Transverse colon (tissue), 4 donors: ENCODE results near the gene TBCD. TPM values are rescaled to one million over a fixed set of nuclear protein-coding genes. Genes with fewer than 3 reads are reported as not detected.
"Not testable (repeated sequence)": the region's sequence is repeated elsewhere in the genome, so short reads cannot be mapped to it uniquely, and the experiment has no call there.

Experiments used
- DNase-seq: peaks from one replicate; pipeline ENCODE4 v3.0.0-alpha.2; 2019
- H3K27ac ChIP-seq, 4 donors: fragments of 200-600 bp; sonication (generic); 2 replicates each; pipeline ENCODE4 v1.5.1; 2016 to 2018; ENCODE audit warnings: inconsistent platforms in 4 of 4
- H3K27me3 ChIP-seq: fragments of 200-600 bp; sonication (generic); 2 replicates; pipeline ENCODE4 v1.5.1; 2017; ENCODE audit warnings: inconsistent platforms
- H3K36me3 ChIP-seq, 4 donors: fragments of 200-600 bp; sonication (generic); 2 replicates each; pipeline ENCODE4 v1.5.1; 2017 to 2019; ENCODE audit warnings: inconsistent platforms in 4 of 4
- H3K4me1 ChIP-seq, 4 donors: fragments of 200-600 bp; sonication (generic); 2 replicates each; pipeline ENCODE4 v1.5.1; 2017 to 2020; ENCODE audit warnings: inconsistent platforms in 4 of 4
- H3K4me3 ChIP-seq, 4 donors: fragments of 200-600 bp; sonication (generic); 1 replicate in 1 of 4; 2 replicates in 3 of 4; pipeline versions ENCODE4 v1.5.1 to v1.6.1; 2017 to 2019; ENCODE audit warnings: inconsistent platforms in 4 of 4
- H3K9me3 ChIP-seq, 2 donors: fragments of 200-600 bp; sonication (generic); 2 replicates each; pipeline ENCODE4 v1.5.1; 2017 to 2019; ENCODE audit warnings: inconsistent platforms in 2 of 2
- EP300 ChIP-seq: sonication (generic); formaldehyde crosslinking; IDR thresholded peaks from one replicate; pipeline ENCODE4 v1.6.1; 2017; ENCODE audit warnings: antibody characterized with exemption, low read depth
- POLR2A ChIP-seq: fragments of 450-650 bp; IDR thresholded peaks from one replicate; pipeline ENCODE4 v1.6.1; 2016; ENCODE audit warnings: antibody characterized with exemption, mild to moderate bottlenecking, moderate library complexity
- POLR2AphosphoS5 ChIP-seq, 3 donors: sonication (generic); formaldehyde crosslinking; IDR thresholded peaks; one replicate each; pipeline ENCODE4 v1.6.1; 2016; ENCODE audit warnings: antibody characterized with exemption in 3 of 3
- WGBS, 2 donors: methylation state at CpG; one replicate each; pipeline ENCODE4 v1.1.5; 2018; ENCODE audit warnings: low coverage in 1 of 2; 5-methylcytosine and 5-hydroxymethylcytosine counted together
- in situ Hi-C, 4 donors: fragments of 200-750 bp; cut with MboI; loops; one replicate each; pipeline versions ENCODE4 v1.15.0 to v1.15.1; 2017; ENCODE audit warnings: low sequenced_read_pairs in 3 of 4, low pct_ligation_motif_present in 1 of 4, low pct_unique_long_range_greater_than_20kb in 1 of 4
- intact Hi-C: fragments of 100-400 bp; cut with DNase I; formaldehyde crosslinking; loops from one replicate; pipeline ENCODE4 v1.15.1; 2023; ENCODE audit warnings: low total_unique reads
- total RNA-seq, 4 donors: library from RNA; depleted of rRNA; stranded (reverse); fragments of >200 nt; gene quantifications; one replicate each; pipeline ENCODE4 v1.1.0, GENCODE V29; 2016
- TF ChIP-seq, protein P1 (sequence below), 5 experiments: fragments of 200-600 bp in 3 of 5; fragments of 450-650 bp in 2 of 5; sonication (generic) in 3 of 5; IDR thresholded peaks; 1 replicate in 2 of 5; 2 replicates in 3 of 5; pipeline ENCODE4 v1.5.1; 2016 to 2017; ENCODE audit warnings: antibody characterized with exemption in 5 of 5, inconsistent platforms in 3 of 5, mild to moderate bottlenecking in 2 of 5, moderate library complexity in 1 of 5

The TBCD gene
- total RNA-seq, 4 donors from 2014 or later: 38.6 to 104 (median 39.8) TPM

GRCh38 chr17:82965371-82965770 lies 213.5 kb downstream of the TBCD start:
- in situ Hi-C loops (no loop called here), intact Hi-C loops (no loop called here)
- H3K27me3 ChIP-seq: no peaks in the 10 kb centered on the region
- H3K27ac ChIP-seq: no peak overlapping the region
- peaks cover 0 to 10% (median 6%) of the 10 kb centered on the region in 4 donors for H3K4me1 ChIP-seq
- 84% methylated on average over 13 of the region's 13 CpGs; no CpG with 5 or more reads in 1 of the 2 donors for WGBS, 2 donors
- H3K36me3 ChIP-seq: no peaks in the 10 kb centered on the region
- TF ChIP-seq, protein P1, sequence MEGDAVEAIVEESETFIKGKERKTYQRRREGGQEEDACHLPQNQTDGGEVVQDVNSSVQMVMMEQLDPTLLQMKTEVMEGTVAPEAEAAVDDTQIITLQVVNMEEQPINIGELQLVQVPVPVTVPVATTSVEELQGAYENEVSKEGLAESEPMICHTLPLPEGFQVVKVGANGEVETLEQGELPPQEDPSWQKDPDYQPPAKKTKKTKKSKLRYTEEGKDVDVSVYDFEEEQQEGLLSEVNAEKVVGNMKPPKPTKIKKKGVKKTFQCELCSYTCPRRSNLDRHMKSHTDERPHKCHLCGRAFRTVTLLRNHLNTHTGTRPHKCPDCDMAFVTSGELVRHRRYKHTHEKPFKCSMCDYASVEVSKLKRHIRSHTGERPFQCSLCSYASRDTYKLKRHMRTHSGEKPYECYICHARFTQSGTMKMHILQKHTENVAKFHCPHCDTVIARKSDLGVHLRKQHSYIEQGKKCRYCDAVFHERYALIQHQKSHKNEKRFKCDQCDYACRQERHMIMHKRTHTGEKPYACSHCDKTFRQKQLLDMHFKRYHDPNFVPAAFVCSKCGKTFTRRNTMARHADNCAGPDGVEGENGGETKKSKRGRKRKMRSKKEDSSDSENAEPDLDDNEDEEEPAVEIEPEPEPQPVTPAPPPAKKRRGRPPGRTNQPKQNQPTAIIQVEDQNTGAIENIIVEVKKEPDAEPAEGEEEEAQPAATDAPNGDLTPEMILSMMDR (IDR thresholded peaks at IDR 0.05): no peak
- TF ChIP-seq POLR2AphosphoS5 (IDR thresholded peaks at IDR 0.05): no peak
- TF ChIP-seq EP300: no peak
- TF ChIP-seq POLR2A: no peak
- H3K4me3 ChIP-seq: no peak overlapping the region
- no peak for DNase-seq
- H3K9me3 ChIP-seq: no peaks in the 10 kb centered on the region

- Histone ChIP-seq H3K4me3 (no peak overlapping the region), H3K36me3 (no peaks in the 10 kb centered on the region), H3K4me1 (peaks cover 0 to 10% (median 6%) of the 10 kb centered on the region in 4 donors), H3K27ac (no peak overlapping the region), H3K9me3 (no peaks in the 10 kb centered on the region), H3K27me3 (no peaks in the 10 kb centered on the region)
- 81 to 93% methylated on average over 4 to 7 of the region's 7 CpGs for WGBS, 2 donors
- intact Hi-C loops: no loop called here
- TF ChIP-seq POLR2A (no peak), POLR2AphosphoS5 (IDR thresholded peaks at IDR 0.05) (no peak), EP300 (no peak)
- TF ChIP-seq, protein P1 (IDR thresholded peaks at IDR 0.05): no peak
- no peak for DNase-seq
- in situ Hi-C loops: no loop called here
Observed at GRCh38 chr17:82966415-82966814, 214.6 kb downstream of the TBCD start.

DNA sequence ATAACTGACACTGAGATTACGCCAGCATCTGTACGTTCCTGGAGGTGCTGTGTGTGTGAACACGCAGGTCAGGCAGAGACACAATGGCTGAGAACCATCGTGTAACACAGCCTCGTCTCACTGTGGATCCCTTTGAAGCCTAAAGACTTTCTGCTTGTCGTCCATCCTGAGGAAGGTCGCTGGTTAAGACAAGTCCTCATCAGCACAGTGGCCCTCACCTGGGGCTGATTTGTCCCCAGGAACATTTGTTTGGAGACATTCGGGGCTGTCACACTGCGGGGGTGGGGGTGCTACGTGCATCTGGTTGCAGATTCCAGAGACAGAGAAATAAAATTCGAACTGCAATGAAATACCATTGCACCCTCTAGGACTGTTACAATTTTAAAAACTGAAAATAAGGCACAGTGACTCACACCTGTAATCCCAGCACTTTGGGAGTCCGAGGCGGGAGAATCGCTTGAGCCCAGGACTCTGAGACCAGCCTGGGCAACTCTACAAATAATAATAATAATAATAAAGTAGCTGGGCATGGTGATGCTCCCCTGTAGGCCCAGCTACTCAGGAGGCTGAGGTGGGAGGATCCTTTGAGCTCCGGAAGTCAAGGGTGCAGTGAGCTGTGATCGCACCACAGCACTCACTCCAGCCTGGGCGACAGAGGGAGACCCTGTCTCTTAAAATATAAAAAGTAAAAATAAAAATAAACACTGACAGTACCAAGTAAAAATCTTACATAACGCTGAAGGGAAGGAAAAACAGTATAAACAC lies 215.6 kb downstream of the TBCD start:
- Histone ChIP-seq H3K4me3 (no peak overlapping the region), H3K27me3 (no peaks in the 10 kb centered on the region), H3K27ac (no peak overlapping the region), H3K9me3 (no peaks in the 10 kb centered on the region), H3K36me3 (no peaks in the 10 kb centered on the region), H3K4me1 (peaks cover 0 to 10% (median 6%) of the 10 kb centered on the region in 4 donors)
- TF ChIP-seq, protein P1 (IDR thresholded peaks at IDR 0.05): no peak
- TF ChIP-seq EP300 (no peak), POLR2AphosphoS5 (IDR thresholded peaks at IDR 0.05) (no peak), POLR2A (no peak)
- DNase-seq: no peak
- intact Hi-C loops: no loop called here
- 74 to 92% methylated on average over 6 to 18 of the region's 18 CpGs for WGBS, 2 donors
- in situ Hi-C loops: no loop called here

DNA sequence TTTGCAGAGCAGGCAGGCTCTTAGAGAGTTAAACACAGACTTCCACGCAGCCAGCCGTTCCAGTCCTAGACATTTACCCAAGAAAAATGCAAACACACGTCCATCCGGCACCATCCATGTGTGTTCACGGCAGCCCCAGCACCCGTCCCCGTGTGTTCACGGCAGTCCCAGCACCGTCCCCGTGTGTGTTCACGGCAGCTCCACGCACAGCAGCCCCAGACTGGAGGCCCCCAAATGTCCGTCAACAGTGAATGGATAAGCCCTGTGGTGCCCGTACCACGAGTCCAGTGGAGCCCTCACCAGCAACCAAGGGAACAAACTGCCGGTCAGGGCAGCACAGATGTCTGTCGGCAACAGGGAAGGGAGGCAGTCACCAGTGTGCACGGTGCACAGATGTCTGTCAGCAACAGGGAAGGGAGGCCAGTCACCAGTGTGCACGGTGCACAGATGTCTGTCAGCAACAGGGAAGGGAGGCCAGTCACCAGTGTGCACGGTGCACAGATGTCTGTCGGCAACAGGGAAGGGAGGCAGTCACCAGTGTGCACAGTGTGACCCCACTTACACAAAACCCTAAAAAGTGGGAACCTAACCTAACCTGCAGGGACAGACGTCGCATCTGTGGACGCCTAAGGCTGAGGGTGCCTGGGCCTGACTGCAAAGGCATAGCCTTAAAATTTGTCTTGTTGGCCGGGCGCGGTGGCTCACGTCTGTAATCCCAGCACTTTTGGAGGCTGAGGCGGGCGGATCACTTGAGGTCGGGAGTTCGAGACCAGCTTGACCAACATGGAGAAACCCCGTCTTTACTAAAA lies 216.4 kb downstream of the TBCD start:
- WGBS, 2 donors: 73 to 94% methylated on average over 5 to 33 of the region's 33 CpGs
- DNase-seq, H3K9me3 ChIP-seq, H3K36me3 ChIP-seq, intact Hi-C loops, H3K4me1 ChIP-seq, H3K4me3 ChIP-seq, H3K27me3 ChIP-seq, H3K27ac ChIP-seq, in situ Hi-C loops: not testable (repeated sequence)
